NK-92 treated with Interleukin-12 subunit alpha and Interleukin-12 subunit beta, amount 100 ng/mL, for 24 hours (cell line): Measurements from ENCODE around the gene PKD1L1.
"Not testable (repeated sequence)": the region's sequence is repeated elsewhere in the genome, so short reads cannot be mapped to it uniquely, and the experiment has no call there.

Source experiments
- DNase-seq: peaks from one replicate; lab custom pipeline; 2025; lab: John Stamatoyannopoulos, UW

PKD1L1 gene

GRCh38 chr7:47794016-47794415 lies 154.2 kb downstream of the PKD1L1 start:
- no peak for DNase-seq

- DNase-seq: not testable (repeated sequence)
These were observed 155.1 kb downstream of the PKD1L1 start for GRCh38 chr7:47793186-47793585.

DNA sequence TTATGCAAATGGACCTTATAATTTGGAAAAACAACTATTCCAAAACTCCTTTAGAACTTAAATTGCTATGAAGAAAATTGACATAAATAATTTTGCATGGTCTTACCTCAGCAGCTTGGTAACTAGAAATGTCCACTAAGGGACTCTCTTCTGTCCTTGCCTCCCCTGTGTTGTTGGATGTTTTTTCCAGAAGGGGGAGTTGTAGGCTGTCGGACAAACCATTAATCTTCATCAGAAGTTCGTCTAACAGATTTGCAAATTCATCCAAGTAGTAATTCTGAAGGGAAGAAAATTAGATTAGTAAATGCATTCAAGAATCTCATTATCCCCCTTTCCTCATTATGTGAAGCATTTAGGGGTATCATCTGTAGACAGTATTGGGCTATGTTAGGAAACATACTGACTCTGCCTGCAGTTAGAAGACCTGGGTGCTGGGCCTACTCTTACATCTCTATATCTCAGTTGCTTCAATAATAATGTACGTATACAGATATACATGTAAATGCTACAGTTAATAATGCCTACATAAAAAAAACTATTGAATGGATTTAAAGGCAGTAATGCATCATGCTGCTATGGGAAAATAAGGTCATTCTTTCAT lies 155.6 kb downstream of the PKD1L1 start:
- DNase-seq: no peak

DNA sequence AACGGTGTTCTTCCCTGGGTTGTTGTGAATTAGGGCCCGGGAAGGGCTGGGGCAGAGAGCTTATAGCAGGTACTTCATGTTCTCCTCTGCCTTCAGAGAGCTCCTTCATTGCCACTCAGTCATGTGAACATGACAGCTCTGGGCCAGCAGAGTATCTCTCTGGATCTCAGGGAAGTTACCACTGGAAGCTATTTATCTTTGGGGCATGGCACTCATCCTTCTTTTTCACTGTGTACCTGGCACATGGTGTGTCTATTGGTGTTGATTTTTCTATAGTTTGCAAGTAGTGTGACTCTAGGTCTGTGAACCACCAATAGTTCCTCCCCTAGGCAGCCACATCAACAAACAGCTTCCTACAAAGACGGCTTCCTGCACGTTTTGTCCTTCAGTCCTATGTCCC lies 156.6 kb downstream of the PKD1L1 start:
- DNase-seq: no peak

DNA sequence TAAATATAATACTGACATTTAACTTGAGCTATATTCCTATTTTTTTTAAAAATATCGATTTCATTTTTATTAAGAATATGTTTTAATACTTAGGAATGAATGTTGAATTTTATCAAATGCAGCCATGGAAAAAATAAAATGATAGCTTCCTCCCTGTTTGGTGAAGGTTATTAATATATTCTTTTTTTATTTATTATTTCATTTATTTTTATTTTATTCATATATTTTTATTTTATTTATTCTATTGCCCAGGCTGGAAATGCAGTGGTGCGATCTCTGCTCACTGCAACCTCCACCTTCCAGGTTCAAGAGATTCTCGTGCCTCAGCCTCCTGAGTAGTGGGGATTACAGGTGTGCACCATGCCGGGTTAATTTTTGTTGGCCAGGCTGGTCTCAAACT lies 160.2 kb downstream of the PKD1L1 start:
- DNase-seq: no peak

- no peak for DNase-seq
These were observed 160.8 kb downstream of the PKD1L1 start for GRCh38 chr7:47787249-47788069.

- no peak for DNase-seq
These were observed 161.6 kb downstream of the PKD1L1 start for GRCh38 chr7:47786557-47787248.

- no peak for DNase-seq
These were observed 162.2 kb downstream of the PKD1L1 start for GRCh38 chr7:47785923-47786556.

DNA sequence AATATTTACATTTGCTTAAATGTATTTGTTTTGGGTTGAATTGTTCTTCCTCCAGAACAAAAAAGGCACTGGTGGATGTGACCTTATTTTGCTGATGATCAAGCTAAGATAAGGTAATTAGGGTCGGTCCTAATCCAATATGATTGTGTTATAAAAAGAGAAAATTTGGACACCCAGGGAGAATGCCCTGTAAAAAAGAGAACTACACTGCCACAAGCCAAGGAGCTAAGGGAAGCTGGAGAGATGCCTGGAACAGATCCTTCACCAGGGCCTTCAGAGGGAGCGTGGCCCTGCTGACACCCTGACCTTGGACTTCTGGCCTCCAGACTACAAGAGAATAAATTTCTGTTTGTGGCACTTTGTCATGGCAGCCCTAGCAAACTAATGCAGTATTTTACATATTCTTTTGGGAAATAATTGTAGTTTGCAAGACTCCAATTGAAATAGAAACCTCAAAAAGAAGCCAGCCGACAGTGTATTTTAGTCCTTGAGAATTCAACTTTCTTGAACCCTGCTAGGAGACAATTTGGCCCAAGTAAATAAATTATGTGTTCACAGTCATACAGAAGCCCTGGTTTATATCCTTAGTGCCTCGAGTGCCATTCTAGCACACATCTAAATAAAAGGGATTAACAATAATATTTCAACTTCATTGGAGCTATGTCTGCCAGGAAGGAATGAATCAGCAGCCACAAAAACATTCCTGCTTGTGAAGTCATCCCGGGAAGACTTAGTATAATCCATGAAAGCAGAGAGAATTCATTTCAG lies 164.6 kb downstream of the PKD1L1 start:
- no peak for DNase-seq

DNA sequence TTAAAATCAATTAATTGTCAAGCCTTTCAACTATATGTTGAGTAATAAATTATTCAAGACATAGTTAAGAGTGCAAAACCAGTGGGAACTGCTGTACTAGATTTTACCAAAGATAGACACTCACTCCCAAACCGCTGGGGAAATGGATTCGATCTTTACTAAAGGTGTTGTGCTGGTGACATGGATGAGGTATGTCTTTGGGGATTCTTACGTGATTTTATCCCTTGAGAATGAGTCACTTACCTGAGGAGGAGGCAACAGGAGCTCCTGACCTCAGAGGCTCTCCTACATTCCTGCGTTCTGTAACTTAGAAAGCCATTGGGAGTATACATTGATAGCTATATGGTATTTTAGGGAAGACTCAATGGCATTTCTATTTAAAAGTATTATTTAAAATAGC lies 165.5 kb downstream of the PKD1L1 start:
- DNase-seq: no peak

DNA sequence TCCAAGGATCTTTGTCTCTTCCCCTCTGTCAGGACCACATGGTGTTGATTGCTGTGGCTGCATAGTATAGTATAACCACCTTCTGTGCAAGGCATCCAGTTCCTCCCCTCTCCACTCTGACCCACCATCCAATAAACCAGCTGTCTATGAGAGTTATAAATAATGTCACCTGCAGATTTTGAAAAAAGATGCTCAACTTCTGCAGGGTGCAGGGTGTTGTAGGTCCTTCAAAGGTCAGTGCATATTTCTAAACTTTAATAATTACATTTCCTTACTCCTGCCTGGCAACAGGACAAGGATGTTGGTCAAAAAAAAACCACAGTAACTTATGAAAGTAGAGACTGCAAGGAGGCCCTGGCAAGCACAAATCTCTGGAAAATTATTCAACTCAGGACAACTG lies 166.2 kb downstream of the PKD1L1 start:
- DNase-seq: no peak

DNA sequence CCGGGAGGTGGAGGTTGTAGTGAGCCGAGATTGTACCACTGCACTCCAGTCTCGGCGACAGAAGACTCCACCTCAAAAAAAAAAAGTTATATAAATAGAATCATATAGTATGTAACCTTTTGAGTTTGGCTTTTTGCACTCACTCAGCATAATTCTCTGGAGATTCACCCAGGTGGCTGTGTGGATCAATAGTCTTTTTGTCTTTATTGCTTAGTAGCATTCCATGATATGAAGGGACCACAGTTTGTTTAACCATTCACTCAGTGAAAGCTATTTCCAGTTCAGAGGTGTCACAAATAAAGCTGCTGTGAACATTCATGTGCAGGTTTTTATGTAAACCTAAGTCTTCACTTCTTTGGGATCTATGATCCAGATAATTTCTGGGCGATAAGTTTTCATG lies 167.7 kb downstream of the PKD1L1 start:
- no peak for DNase-seq

DNA sequence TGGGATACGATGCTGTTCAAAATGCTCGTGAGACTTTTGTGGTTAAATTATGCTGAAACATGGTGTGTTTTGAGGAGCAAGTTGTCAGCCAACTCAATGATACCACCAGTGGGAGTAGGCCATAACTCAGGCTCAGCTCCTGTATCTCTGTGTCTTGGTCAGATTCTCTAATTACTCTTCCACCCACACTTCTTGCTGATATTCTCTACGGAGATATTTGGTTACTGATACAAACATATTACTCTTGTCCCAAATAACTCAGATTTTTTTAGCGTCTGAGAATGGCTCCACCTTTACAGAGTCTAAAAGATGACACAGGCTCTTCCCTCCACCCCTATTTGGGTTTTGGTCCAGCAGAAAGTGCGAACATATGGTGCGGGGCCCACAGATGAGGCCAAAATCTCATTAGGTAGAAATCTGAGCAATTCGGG lies 168.9 kb downstream of the PKD1L1 start:
- DNase-seq: no peak

GRCh38 chr7:47778153-47778661 lies 170.1 kb downstream of the PKD1L1 start:
- DNase-seq: no peak

DNA sequence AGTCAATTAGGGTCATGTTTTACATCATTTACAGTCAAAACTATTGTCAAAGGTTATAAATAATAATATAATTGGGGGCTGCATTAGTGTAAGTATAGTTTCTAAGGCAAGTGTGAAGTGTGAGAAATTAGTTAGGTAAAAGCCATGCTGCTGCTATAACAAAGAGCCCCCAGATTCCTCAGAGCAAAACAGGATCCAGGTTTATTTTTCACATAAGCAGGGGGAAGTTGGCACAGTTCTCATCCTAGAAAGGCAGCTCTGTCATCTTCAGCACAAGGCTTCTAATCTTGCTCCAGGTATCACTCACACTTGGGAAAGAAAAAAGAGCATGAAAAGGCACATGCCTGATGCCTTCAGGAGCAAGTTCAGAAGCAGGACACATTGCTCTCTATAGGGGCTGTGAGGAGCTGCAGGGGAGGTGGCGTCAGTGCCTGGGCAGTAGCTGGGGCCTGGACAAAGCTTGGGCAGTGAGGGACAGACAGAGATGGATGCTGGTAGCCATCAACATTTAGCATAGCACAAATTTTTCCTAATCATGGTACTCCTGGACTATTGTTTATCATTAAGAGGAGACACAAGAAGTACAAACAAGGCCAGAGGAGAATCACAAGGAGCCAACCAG lies 170.6 kb downstream of the PKD1L1 start:
- no peak for DNase-seq

DNA sequence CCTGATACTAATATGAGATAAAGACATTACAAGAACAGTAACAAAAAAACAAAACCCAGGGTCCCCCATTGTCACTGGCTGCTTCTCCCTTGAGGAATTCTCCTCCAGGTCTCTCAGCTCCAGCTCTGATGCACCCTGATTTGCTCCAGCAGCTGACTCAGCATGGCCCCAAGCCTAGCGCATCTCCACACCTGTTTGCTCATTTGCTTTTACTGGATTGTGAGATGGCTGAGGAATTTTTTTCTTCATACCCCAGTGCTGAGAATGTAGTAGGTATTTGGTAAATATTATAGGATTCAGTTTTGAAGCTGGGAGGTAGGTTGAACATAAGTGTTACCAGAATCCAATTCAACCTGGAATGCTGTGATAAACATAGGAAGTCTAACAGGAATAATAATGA lies 171.9 kb downstream of the PKD1L1 start:
- no peak for DNase-seq

GRCh38 chr7:47775238-47775637 lies 173.0 kb downstream of the PKD1L1 start:
- DNase-seq: no peak

DNA sequence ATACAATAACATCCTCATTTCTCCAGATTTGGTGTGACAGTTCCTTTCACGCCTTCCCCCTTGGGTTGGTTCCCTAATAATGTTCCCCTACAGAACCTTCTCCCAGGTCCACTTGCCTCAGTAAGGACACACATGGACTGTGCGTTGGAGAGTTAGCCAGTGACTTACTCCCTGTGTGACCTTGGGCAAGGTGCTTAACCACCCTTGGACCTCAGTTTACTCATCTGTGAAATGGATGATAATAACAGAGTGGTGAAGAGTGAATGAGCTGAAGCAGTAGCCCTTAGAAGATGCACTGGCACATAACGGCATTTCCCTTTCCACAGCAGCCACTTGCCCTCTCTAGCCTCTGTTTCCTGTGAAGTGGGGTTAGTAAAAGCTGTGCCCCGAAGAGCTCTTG lies 175.8 kb downstream of the PKD1L1 start:
- DNase-seq: no peak

DNA sequence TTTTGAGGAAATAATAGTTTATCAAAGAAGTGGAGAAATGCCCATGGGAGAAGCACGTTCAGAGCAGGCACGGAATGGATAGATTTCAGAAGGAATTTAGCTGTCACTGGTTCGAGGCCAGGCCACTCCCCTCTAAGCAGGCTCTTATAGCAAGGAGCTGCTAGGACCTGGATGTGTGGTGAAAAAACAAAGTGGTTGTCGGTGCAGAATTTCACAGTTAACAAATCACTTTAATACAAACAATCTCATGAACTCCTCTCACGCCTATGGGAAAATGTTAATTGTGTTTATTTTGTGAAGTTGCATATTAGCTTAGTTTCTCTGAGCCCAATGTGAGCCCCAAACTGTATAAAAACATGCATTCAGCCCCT lies 176.3 kb downstream of the PKD1L1 start:
- no peak for DNase-seq

DNA sequence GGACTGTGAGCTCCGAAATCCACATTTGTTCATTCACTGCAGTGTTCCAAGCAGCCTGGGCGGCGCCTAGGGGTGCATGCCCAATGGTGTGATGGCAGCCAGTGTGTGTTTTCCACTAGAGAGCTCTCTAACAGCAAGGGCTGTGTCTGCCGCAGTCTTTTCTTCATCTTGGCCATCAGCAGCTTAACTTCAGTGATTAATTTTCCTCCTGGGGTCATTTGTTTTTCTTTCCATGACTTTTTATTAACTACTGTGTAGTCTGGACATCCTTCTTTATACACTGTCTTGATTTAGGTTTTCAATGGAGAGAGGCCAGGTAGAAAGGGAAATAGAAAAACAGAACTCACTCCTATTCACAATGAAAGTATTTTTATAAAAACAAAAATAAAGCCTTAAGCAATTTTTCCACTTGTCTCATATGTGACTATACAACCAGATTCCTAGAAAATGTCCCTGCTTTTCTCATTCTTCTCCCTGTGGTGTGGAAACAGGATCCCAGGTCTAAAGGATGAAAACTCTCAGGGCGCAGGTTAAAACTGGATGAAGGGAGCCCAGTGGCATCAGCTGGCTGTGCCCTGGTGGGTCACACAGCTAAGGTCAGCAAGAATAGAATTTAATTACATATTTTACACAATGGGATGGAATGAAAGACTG lies 176.8 kb downstream of the PKD1L1 start:
- no peak for DNase-seq

- no peak for DNase-seq
These were observed 182.1 kb downstream of the PKD1L1 start for GRCh38 chr7:47766126-47766525.
